Peyer's patch (tissue), 4 donors: ENCODE data around the gene NAV2. TPM values are rescaled to one million over a fixed set of nuclear protein-coding genes. Genes with fewer than 3 reads are reported as not detected.

Experiments used
- DNase-seq, 3 donors: peaks; one replicate each; pipeline ENCODE4 v3.0.0-alpha.2; 2017 to 2019
- H3K27ac ChIP-seq, 4 donors: fragments of 200-600 bp; sonication (generic); one replicate each; pipeline ENCODE4 v1.5.1; 2016 to 2019
- H3K27me3 ChIP-seq, 2 donors: fragments of 200-600 bp; sonication (generic); one replicate each; pipeline ENCODE4 v1.5.1; 2019
- H3K36me3 ChIP-seq, 3 donors: fragments of 200-600 bp; sonication (generic); one replicate each; pipeline ENCODE4 v1.5.1; 2016 to 2019
- H3K4me1 ChIP-seq, 4 donors: fragments of 200-600 bp; sonication (generic); one replicate each; pipeline ENCODE4 v1.5.1; 2016 to 2019
- H3K4me3 ChIP-seq, 4 donors: fragments of 200-600 bp; sonication (generic); 1 replicate in 3 of 4; 2 replicates in 1 of 4; pipeline ENCODE4 v1.5.1; 2016 to 2019; ENCODE audit warnings: mild to moderate bottlenecking in 1 of 4
- H3K9me3 ChIP-seq, 4 donors: fragments of 200-600 bp; sonication (generic); one replicate each; pipeline ENCODE4 v1.5.1; 2016 to 2019; ENCODE audit warnings: mild to moderate bottlenecking in 1 of 4
- POLR2A ChIP-seq, 2 donors: fragments of 450-650 bp; IDR thresholded peaks; one replicate each; pipeline ENCODE4 v1.5.1; 2017; ENCODE audit warnings: antibody characterized with exemption in 2 of 2, mild to moderate bottlenecking in 2 of 2, moderate library complexity in 2 of 2
- total RNA-seq, 4 donors: library from RNA; depleted of rRNA; stranded (reverse); fragments of >200 nt; gene quantifications; one replicate each; pipeline ENCODE4 v1.1.0, GENCODE V29; 2016
- TF ChIP-seq, protein P1 (sequence below), 6 experiments: fragments of 450-650 bp in 4 of 6; fragments of 200-600 bp in 2 of 6; sonication (generic) in 1 of 6; IDR thresholded peaks; one replicate each; pipeline ENCODE4 v1.5.1; 2017 to 2019; ENCODE audit warnings: antibody characterized with exemption in 6 of 6, mild to moderate bottlenecking in 3 of 6, moderate library complexity in 1 of 6

Gene NAV2
- total RNA-seq, 4 donors from 2014 or later, result 6.0 to 48.7 (median 20.1) TPM

DNA sequence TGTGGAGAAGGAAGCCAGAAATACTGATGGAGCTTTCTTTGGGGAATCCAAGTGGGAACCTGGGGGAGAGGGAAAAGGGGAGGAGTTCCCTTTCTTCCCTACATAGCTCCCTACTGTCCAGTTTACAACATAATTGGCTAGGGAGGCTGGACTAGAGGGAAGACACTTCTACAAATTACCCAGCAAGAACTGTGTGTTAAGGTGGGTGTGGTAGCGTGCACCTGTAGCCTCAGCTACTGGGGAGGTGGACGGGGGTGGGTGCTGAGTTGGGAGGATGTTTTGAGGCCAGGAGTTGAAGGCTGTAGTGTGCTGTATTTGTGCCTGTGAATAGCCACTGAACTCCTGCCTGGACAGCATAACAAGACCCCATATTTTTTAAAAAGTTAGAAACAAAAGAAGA, 74.0 kb downstream of the NAV2 start:
- Histone ChIP-seq H3K4me3 (no peak overlapping the region), H3K4me1 (peaks cover 0 to 24% (median 4%) of the 10 kb centered on the region in 4 donors), H3K36me3 (no peaks in the 10 kb centered on the region), H3K27me3 (no peaks in the 10 kb centered on the region), H3K9me3 (no peaks in the 10 kb centered on the region), H3K27ac (no peak overlapping the region)
- no peak for DNase-seq
- TF ChIP-seq, protein P1, sequence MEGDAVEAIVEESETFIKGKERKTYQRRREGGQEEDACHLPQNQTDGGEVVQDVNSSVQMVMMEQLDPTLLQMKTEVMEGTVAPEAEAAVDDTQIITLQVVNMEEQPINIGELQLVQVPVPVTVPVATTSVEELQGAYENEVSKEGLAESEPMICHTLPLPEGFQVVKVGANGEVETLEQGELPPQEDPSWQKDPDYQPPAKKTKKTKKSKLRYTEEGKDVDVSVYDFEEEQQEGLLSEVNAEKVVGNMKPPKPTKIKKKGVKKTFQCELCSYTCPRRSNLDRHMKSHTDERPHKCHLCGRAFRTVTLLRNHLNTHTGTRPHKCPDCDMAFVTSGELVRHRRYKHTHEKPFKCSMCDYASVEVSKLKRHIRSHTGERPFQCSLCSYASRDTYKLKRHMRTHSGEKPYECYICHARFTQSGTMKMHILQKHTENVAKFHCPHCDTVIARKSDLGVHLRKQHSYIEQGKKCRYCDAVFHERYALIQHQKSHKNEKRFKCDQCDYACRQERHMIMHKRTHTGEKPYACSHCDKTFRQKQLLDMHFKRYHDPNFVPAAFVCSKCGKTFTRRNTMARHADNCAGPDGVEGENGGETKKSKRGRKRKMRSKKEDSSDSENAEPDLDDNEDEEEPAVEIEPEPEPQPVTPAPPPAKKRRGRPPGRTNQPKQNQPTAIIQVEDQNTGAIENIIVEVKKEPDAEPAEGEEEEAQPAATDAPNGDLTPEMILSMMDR (IDR thresholded peaks at IDR 0.05), result no peak
- no peak for TF ChIP-seq POLR2A (IDR thresholded peaks at IDR 0.05)

DNA sequence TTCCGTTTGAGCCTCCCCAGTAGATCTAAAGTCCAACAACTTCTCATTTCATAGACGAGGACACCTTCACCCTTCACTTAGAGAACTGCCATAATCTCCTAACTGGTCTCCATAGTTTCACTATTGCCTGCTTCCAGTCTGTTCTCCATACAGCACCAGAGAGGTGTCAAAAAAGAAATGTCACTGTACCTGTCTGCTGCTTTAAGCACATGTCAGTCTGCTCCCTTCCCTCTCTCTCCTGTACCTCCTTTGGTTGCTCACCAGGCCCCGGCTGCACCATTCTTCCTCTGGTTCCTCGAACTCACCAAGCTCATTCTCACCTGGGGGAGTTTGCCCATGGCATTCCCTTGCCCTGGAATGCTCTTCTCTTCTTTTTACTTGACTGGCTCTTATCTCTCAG, 75.8 kb downstream of the NAV2 start:
- no peak overlapping the region for H3K4me3 ChIP-seq
- H3K27ac ChIP-seq, result no peak overlapping the region
- no peaks in the 10 kb centered on the region for H3K36me3 ChIP-seq
- peaks cover 0 to 32% (median 4%) of the 10 kb centered on the region in 4 donors for H3K4me1 ChIP-seq
- no peak for DNase-seq
- H3K9me3 ChIP-seq, result no peaks in the 10 kb centered on the region
- TF ChIP-seq, protein P1 (IDR thresholded peaks at IDR 0.05), result no peak
- TF ChIP-seq POLR2A (IDR thresholded peaks at IDR 0.05), result no peak
- H3K27me3 ChIP-seq, result no peaks in the 10 kb centered on the region

DNA sequence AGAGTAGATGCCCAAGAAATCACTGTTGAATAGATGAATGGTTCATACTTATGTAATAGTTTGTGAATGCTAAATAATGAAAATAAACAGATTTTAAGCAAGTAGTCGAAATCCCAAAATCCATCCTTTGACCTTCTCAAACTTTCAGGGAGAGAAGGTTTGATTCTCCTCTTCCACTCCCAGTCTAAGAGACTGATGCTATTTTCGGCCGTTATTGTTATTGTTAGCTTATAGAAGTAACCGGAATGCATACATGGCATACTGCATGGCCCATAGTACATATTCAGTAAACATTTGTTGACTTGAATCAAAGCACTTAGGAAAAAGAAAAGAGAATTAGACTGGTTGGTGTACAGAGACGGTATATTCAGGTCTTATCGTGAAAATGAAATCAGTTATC, 76.6 kb downstream of the NAV2 start:
- TF ChIP-seq POLR2A (IDR thresholded peaks at IDR 0.05), result no peak
- TF ChIP-seq, protein P1 (IDR thresholded peaks at IDR 0.05), result no peak
- Histone ChIP-seq H3K27me3 (no peaks in the 10 kb centered on the region), H3K36me3 (no peaks in the 10 kb centered on the region), H3K27ac (peak overlapping the region in 1 of 4 donors; percentile 32), H3K4me1 (peaks cover 0 to 34% (median 4%) of the 10 kb centered on the region in 4 donors), H3K9me3 (no peaks in the 10 kb centered on the region), H3K4me3 (no peak overlapping the region)
- DNase-seq, result no peak

DNA sequence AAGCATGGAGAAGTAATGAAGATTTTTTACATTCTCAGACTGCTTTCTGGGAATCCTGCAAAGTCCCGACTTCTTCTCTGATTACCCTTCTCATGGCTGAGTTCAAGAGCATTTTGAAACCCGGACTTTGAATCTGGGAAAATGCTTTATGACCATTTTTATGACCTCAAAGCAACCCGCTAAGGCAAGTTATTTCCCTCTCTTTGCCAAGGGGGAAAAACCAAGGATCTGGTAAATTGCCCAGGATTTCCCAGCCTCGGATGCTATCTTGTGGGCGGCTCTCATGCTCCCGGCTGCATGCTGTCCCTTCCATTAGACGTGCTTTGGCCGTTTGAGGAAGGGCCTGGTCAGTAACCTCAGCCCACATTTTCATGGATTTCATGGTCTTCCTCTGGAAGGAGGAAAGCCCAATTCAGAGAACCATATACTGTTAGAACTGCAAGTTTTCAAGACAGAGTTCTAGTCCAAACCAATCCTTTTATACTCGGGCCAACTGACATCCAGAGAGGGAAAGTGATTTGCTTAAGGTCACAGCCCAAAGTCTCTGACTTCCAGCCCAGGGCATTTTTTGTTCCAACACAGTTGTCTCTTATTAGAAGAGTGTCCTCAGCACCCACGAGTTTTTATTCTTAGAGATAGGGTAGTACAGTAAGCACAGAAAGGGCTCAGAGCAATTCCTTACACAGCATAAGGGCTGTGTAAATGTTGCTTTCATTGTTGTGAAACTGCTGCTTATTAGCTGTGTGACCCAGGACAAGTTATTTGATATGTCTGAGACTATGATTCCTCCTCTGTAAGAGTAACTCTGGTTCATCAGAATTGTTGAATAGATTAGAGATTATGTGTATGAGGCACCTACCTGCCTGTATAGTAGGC, 77.4 kb downstream of the NAV2 start:
- H3K4me1 ChIP-seq, result peaks cover 0 to 34% (median 4%) of the 10 kb centered on the region in 4 donors
- DNase-seq, result peak in 1 of 3 donors; percentile 61
- no peaks in the 10 kb centered on the region for H3K36me3 ChIP-seq
- peak overlapping the region in 3 of 4 donors; percentile 4 to 32 (median 27) for H3K27ac ChIP-seq
- no peaks in the 10 kb centered on the region for H3K27me3 ChIP-seq
- H3K9me3 ChIP-seq, result no peaks in the 10 kb centered on the region
- no peak overlapping the region for H3K4me3 ChIP-seq
- TF ChIP-seq, protein P1 (IDR thresholded peaks at IDR 0.05), result no peak
- no peak for TF ChIP-seq POLR2A (IDR thresholded peaks at IDR 0.05)

DNA sequence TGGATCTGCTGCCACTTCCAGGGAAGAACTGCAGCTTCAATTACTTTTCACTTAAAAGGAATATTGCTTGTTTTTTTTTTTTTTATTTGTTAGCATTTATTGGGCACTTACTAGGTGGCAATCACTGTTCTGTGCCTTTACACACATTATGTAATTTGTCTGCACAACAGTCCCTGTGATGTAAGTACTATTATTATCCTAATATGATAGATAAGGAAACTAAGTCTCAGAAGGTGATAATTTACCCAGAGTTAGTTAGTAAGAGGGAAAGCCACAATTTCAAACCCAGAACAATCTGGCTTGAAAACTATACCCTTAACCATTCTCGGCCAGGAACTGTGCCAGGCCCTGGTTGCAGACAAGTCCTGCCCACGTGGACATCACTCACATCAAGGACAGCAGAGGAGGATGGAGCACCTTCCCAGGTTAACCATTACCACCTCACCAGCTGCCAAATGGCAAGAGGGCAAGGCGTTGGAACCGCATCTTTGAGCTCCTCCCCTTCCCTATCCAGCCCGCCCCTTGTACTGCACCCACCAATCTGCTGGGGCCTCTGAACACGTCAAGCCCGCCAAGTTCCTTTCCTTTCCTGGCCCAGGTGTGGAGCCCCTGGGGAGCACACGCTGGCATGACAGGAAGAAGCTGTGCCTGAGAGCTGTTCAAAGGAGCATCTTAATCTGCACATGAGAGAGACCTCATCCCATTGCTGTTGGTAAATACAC, 78.4 kb downstream of the NAV2 start:
- peak overlapping the region in 2 of 4 donors; percentile 4 to 43 for H3K27ac ChIP-seq
- DNase-seq, result peak in 2 of 3 donors; percentile 77 to 83
- no peaks in the 10 kb centered on the region for H3K36me3 ChIP-seq
- H3K4me3 ChIP-seq, result no peak overlapping the region
- peak in 1 of 2 donors; percentile 44 for TF ChIP-seq POLR2A (IDR thresholded peaks at IDR 0.05)
- TF ChIP-seq, protein P1 (IDR thresholded peaks at IDR 0.05), result no peak
- no peaks in the 10 kb centered on the region for H3K9me3 ChIP-seq
- peaks cover 0 to 34% (median 4%) of the 10 kb centered on the region in 4 donors for H3K4me1 ChIP-seq
- no peaks in the 10 kb centered on the region for H3K27me3 ChIP-seq
